ENCODE measurements around the gene LTBP4.

- no peak for TF ChIP-seq POLR2A (IDR thresholded peaks at IDR 0.05)
- TF ChIP-seq CTCF (IDR thresholded peaks at IDR 0.05) = no peak
These were observed 41.0 kb downstream of the LTBP4 start for GRCh38 chr19:40642051-40642706.

Data from sigmoid colon (tissue), 3 donors.